Measurements from ENCODE around the gene LHCGR.

GRCh38 chr2:48694149-48694548, 61.4 kb downstream of the LHCGR start:
- TF ChIP-seq POLR2AphosphoS5 (IDR thresholded peaks at IDR 0.05; ENCODE audit: low read depth, low read length) (no peak), REST (IDR thresholded peaks at IDR 0.05; ENCODE audit: insufficient read depth in 1 of 2, low read depth in 2 of 2, low read length in 2 of 2) (no peak), FOXP2 (optimal IDR thresholded peaks at IDR 0.05; ENCODE audit: borderline replicate concordance, extremely low read depth, extremely low read length, insufficient read depth) (no peak), SIN3A (IDR thresholded peaks at IDR 0.05; ENCODE audit: borderline replicate concordance, insufficient read depth, low read length) (no peak), TAF1 (IDR thresholded peaks at IDR 0.05; ENCODE audit: borderline replicate concordance, insufficient read depth, low read length) (no peak)

Data from PFSK-1 (cell line).